HG02938 (cell line): ENCODE measurements around the gene NR5A1.

Experiments used
- ATAC-seq: cut with Tn5 transposase; IDR thresholded peaks from one replicate; pipeline ENCODE4 v1.9.1; 2021; ENCODE audit warnings: mild to moderate bottlenecking, moderate library complexity; ENCODE audit not compliant: unreplicated experiment

The NR5A1 gene

GRCh38 chr9:124500028-124500795 lies 7.0 kb downstream of the NR5A1 start:
- no peak for ATAC-seq

- no peak for ATAC-seq
Measured at GRCh38 chr9:124499216-124499615, 8.0 kb downstream of the NR5A1 start.

GRCh38 chr9:124498499-124499146 lies 8.6 kb downstream of the NR5A1 start:
- ATAC-seq: no peak

DNA sequence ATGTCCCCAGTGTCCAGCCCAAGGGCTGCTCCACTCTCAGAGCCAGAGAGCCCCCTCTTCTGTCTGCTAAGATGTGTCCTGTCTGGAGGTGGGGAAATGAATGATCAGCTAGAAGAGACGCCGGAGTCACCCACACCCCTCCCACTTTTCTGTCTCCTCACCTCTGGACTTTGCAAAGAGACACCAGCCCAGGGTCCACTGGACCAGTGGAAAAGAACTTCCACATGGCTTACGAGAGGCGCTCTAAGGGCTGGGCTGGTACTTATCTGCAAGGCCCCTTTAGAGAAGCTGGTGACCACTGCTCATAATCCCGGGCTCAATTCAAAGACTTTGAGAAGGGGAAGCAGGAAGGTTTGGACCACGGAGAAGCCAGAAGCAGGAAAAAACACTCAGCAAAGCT lies 9.2 kb downstream of the NR5A1 start:
- ATAC-seq: no peak

- ATAC-seq: no peak
Measured at GRCh38 chr9:124497441-124497840, 9.8 kb downstream of the NR5A1 start.

- ATAC-seq: no peak
Measured at GRCh38 chr9:124496463-124496862, 10.7 kb downstream of the NR5A1 start.

GRCh38 chr9:124496075-124496449 lies 11.1 kb downstream of the NR5A1 start:
- ATAC-seq: no peak

DNA sequence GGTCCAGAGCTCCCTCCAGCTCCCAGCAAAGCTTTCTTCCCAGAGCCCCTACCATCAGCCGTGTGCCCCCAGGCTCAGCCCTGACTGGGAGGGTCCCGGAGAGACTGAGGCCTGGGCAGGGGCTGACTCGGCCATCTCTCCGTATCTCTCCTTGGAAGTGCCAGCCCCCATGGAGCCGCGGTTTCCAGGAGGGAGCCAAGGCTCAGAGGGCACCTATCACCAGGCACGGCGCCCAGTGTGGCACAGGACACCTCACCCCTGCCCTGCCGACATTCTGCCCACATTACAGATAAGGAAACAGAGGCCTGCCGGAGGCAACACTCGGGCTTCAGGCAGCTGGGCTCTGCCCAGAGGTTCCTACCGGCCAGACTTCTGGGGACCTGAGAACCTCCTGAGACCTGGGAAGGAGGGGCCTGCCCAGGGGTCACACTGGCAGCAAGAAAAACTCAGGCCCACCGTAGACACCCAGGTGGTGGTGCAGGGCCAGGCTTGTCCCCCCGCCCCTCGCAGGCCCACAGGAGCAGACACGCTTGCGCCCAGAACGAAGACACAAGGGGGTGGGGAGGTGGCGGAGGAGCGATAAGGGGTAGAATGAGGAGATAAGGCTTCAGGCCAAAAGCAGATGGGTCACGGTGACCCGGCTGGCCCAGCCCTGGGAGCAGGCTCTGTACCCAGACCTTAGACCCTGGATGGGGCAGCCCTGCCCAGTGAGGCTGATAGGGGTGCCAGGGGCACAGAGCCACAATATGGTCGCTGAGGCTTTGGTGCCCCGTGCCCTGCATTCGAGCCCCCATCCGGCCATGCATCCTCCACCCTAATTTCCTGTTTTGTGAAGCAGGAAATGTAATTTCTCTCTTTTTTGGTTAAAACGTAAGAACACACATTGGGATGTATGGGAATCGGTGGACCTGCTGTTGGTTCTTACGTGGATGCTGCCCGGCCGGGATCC lies 11.8 kb downstream of the NR5A1 start:
- ATAC-seq: no peak

DNA sequence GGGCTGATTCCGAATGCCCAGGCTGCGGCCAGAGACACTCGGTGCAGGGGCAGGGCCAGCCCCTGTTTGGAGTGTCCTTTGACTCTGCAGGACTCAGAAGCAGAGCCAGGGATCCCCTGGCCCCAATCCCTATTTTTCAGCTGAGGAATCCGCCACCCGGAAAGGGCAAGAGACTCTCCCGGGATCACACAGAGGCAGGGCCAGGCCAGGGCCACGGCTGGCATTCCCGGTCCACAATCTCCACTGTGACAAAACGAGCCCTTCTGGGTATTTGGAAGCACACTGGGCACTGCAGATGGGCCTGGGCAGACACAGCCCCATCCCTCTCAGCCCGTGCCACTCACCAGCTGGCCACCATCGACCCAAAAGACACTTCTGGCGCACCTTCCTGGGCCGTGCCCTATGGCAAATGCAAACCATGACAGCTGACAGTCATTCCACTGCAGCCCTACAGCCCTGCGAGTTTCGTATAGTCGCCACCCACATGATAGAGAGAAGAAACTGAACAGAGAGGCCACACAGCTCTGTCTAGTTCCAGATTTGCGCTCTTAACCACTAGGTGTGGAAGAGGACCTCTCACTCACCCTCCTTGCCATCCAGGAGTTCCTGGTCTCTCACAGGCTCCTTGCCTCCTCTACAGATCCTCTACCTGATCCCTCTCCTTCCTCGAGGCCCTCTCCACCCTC lies 13.3 kb downstream of the NR5A1 start:
- no peak for ATAC-seq

DNA sequence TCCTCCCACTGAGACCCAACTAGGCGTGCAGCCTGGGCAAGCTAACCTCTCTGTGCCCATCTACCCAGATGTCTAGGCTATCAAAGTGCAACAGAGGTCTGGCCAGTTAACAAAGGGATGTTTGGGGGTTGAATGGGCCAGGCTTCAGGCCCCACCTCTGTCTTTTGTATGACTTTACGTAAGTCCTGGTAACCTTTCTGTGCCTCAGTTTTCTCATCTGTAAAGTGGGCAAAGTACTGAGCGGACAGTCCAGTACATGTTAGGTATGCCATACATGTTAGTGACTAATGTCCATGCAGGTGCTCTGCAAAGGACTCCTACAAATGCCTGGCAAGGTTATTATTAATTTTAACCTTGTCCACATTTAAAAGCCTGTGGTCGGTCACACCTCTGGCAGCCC lies 14.0 kb downstream of the NR5A1 start:
- no peak for ATAC-seq

GRCh38 chr9:124492818-124493217 lies 14.4 kb downstream of the NR5A1 start:
- ATAC-seq: no peak

DNA sequence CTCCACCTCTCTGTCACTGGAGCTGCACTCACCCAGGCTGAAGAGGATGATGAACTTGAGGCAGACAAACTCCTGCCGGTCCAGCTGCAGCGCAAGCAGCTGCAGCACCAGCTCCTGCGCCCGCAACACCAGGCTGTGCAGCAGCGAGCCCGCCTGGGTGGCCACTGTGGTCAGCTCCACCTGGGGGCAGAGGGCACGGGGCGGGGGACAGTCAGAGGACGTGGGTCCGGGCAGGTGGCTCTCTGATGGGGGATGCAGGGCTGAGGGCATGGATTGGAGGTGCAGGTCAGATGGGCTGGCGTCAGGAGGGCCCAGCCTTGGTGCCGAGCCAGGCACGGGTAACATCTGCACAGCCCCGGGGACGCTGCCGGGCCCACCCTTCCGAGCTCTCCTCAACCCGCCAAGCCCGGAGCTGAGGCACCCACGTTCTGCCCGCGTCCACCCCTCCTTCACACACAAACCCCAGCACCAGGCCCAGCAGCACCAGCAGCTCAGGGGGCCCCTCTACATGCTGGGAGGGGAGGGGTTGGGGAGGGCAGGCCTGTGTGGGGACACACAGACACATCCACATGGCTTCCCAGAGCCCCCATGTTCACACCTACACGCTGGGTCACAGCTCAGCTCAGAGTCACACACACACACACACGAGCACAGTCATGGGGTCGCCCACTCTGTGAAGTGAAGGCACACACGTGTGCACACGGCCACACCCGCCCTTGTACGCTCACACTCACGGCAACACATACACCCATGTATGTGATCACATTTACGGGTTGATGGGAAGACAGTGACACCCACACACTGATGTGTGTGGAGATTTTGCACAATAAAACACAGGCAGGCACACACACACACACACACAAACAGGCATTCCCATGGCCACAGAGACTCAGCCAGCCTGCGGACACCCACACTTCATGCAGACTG lies 15.9 kb downstream of the NR5A1 start:
- ATAC-seq: no peak

- no peak for ATAC-seq
Measured at GRCh38 chr9:124490004-124490403, 17.2 kb downstream of the NR5A1 start.

DNA sequence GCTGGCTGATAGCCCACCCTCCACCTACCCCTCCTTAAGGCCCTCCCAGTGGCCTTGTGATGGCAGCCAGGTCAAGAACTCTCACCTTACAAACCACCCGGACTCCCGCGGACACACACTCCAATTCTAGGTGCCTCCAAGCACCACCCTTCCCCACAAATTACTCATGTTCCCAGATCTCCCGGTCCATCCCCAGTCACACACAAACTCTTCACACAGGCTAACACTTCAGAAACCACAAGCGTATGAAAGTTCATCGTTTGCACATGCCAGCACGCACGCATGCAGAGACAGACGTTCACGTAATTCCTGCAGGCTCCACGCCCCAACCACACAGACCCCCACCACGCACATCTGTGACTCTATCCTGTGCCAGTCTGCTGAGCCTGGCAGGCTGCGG lies 18.0 kb downstream of the NR5A1 start:
- ATAC-seq: no peak

GRCh38 chr9:124488641-124489210 lies 18.5 kb downstream of the NR5A1 start:
- ATAC-seq: no peak

- no peak for ATAC-seq
Measured at GRCh38 chr9:124487260-124488182, 19.7 kb downstream of the NR5A1 start.

DNA sequence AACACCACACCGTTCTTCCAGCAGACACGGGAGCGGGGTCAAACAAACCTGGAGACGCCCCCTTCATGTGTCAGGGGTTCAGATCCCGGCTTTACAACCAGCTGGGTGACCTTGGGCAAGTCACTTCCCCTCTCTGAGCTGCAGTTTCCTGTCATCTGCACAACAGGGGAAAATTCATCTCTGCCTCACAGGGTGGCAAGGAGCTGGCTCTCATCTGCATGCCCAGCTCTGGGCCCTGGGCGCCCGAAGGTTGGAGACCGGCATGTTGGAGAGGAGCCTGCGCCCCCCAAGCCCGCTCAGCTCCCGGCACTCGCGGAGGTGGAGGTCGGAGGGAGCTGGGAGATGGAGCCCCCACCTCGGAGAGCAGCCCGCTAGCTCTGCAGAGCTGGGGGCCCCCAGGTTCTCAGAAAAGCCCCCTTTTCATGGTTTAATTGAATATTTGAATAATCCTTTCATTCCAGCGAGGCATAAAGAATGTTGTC lies 20.4 kb downstream of the NR5A1 start:
- no peak for ATAC-seq

DNA sequence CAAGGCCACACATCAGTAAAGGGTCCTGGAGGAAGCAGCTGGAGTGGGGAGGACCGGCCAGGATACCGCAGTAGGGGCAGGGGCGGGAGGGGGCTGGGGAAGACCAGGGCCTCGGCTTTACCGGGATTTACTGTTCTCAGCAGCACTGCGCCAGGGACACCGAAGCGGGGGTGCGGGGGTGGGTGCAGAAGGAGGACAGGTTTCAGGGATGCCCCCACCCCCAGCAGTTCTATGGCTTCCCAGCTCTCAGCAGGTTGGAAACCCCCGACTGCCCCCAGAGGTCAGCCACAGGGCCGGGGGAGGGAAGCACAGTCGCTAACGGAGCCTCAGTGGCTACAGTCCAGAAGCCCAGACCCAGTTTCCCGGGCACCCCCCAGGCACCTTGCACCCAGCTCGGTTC lies 21.3 kb downstream of the NR5A1 start:
- ATAC-seq: no peak
